ENCODE measurements around the gene ENTHD1.

Gene ENTHD1

GRCh38 chr22:39839917-39840510, 53.5 kb downstream of the ENTHD1 start:
- in situ Hi-C loops (cut with HindIII; ENCODE audit: low pct_ligation_motif_present, low sequenced_read_pairs): no loop called here

GRCh38 chr22:39839204-39839603, 54.4 kb downstream of the ENTHD1 start:
- TF ChIP-seq CTCF (IDR thresholded peaks at IDR 0.05; ENCODE audit: low read depth, low read length, missing control alignments): no peak
- no peak for DNase-seq
- Histone ChIP-seq H3K4me3 (ENCODE audit: low read depth, low read length) (no peak overlapping the region), H3K27ac (no peak overlapping the region), H3K36me3 (replicated peaks) (no peaks in the 10 kb centered on the region), H3K27me3 (replicated peaks) (peaks cover 18% of the 10 kb centered on the region)
- in situ Hi-C loops (cut with HindIII; ENCODE audit: low pct_ligation_motif_present, low sequenced_read_pairs): no loop called here

More at GRCh38 chr22:39839917-39840510, 53.5 kb downstream of the ENTHD1 start:
- Histone ChIP-seq H3K4me3 (ENCODE audit: low read depth, low read length) (no peak overlapping the region), H3K27me3 (replicated peaks) (peaks cover 16% of the 10 kb centered on the region), H3K36me3 (replicated peaks) (no peaks in the 10 kb centered on the region), H3K27ac (no peak overlapping the region)
- no peak for DNase-seq
- TF ChIP-seq CTCF (IDR thresholded peaks at IDR 0.05; ENCODE audit: low read depth, low read length, missing control alignments): no peak

GRCh38 chr22:39833610-39834009, 60.0 kb downstream of the ENTHD1 start:
- no peak overlapping the region for H3K4me3 ChIP-seq (ENCODE audit: low read depth, low read length)
- no peak for DNase-seq
- H3K27me3 ChIP-seq (replicated peaks): peaks cover 31% of the 10 kb centered on the region
- H3K36me3 ChIP-seq (replicated peaks): no peaks in the 10 kb centered on the region
- no peak for TF ChIP-seq CTCF (IDR thresholded peaks at IDR 0.05; ENCODE audit: low read depth, low read length, missing control alignments)
- no peak overlapping the region for H3K27ac ChIP-seq
- in situ Hi-C loops (cut with HindIII; ENCODE audit: low pct_ligation_motif_present, low sequenced_read_pairs): no loop called here

GRCh38 chr22:39833093-39833492, 60.5 kb downstream of the ENTHD1 start:
- H3K4me3 ChIP-seq (ENCODE audit: low read depth, low read length): no peak overlapping the region
- no peak for TF ChIP-seq CTCF (IDR thresholded peaks at IDR 0.05; ENCODE audit: low read depth, low read length, missing control alignments)
- no peak for DNase-seq
- peaks cover 31% of the 10 kb centered on the region for H3K27me3 ChIP-seq (replicated peaks)
- in situ Hi-C loops (cut with HindIII; ENCODE audit: low pct_ligation_motif_present, low sequenced_read_pairs): no loop called here
- no peaks in the 10 kb centered on the region for H3K36me3 ChIP-seq (replicated peaks)
- H3K27ac ChIP-seq: no peak overlapping the region

GRCh38 chr22:39832627-39833074, 60.9 kb downstream of the ENTHD1 start:
- no peak overlapping the region for H3K27ac ChIP-seq
- H3K4me3 ChIP-seq (ENCODE audit: low read depth, low read length): no peak overlapping the region
- no peak for TF ChIP-seq CTCF (IDR thresholded peaks at IDR 0.05; ENCODE audit: low read depth, low read length, missing control alignments)
- H3K27me3 ChIP-seq (replicated peaks): peaks cover 29% of the 10 kb centered on the region
- in situ Hi-C loops (cut with HindIII; ENCODE audit: low pct_ligation_motif_present, low sequenced_read_pairs): no loop called here
- DNase-seq: no peak
- no peaks in the 10 kb centered on the region for H3K36me3 ChIP-seq (replicated peaks)

- peaks cover 4% of the 10 kb centered on the region for H3K27me3 ChIP-seq (replicated peaks)
- H3K4me3 ChIP-seq (ENCODE audit: low read depth, low read length): no peak overlapping the region
- no peak for DNase-seq
- H3K27ac ChIP-seq: no peak overlapping the region
- in situ Hi-C loops (cut with HindIII; ENCODE audit: low pct_ligation_motif_present, low sequenced_read_pairs): no loop called here
- H3K36me3 ChIP-seq (replicated peaks): no peaks in the 10 kb centered on the region
- TF ChIP-seq CTCF (IDR thresholded peaks at IDR 0.05; ENCODE audit: low read depth, low read length, missing control alignments): no peak
These were observed 67.9 kb downstream of the ENTHD1 start for GRCh38 chr22:39825661-39826102.

Measured in brain microvascular endothelial cell (primary cell).